ENCODE measurements around the gene TRIP6.
"Not testable (repeated sequence)": the region's sequence is repeated elsewhere in the genome, so short reads cannot be mapped to it uniquely, and the experiment has no call there.

The TRIP6 gene

DNA sequence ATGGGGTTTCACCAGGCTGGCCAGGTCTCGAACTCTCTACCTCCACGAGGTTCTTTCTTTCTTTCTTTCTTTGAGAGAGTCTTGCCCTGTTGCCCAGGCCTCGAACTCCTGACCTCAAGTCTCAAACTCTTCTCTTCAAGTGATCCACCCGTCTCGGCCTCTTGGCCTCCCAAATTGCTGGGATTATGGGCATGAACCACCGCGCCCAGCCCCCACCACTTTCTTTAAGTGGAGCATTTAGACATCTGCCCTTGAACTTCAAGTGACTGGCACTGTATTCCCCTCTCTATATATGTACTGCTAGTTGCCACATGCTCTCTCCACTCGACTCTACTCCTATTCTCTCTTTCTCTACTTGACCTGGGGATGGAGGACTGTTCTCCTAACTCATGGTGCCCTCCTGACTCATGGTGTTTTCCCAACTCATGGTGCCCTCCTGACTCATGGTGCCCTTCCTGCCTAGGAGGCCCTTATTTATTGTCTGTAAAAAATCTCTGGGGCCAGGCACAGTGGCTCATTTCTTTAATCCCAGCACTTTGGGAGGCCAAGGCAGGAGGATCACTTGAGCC lies 47.8 kb downstream of the TRIP6 start:
- TF ChIP-seq, protein P1, sequence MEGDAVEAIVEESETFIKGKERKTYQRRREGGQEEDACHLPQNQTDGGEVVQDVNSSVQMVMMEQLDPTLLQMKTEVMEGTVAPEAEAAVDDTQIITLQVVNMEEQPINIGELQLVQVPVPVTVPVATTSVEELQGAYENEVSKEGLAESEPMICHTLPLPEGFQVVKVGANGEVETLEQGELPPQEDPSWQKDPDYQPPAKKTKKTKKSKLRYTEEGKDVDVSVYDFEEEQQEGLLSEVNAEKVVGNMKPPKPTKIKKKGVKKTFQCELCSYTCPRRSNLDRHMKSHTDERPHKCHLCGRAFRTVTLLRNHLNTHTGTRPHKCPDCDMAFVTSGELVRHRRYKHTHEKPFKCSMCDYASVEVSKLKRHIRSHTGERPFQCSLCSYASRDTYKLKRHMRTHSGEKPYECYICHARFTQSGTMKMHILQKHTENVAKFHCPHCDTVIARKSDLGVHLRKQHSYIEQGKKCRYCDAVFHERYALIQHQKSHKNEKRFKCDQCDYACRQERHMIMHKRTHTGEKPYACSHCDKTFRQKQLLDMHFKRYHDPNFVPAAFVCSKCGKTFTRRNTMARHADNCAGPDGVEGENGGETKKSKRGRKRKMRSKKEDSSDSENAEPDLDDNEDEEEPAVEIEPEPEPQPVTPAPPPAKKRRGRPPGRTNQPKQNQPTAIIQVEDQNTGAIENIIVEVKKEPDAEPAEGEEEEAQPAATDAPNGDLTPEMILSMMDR (IDR thresholded peaks at IDR 0.05; ENCODE audit: low read depth, low read length) = no peak
- H3K36me3 ChIP-seq = no peaks in the 10 kb centered on the region
- no peaks in the 10 kb centered on the region for H3K9me3 ChIP-seq (ENCODE audit: severe bottlenecking)
- no peak for DNase-seq
- H3K4me3 ChIP-seq (ENCODE audit: low read depth, low read length) = no peak overlapping the region
- H3K27ac ChIP-seq = no peak overlapping the region
- peaks cover 36% of the 10 kb centered on the region for H3K27me3 ChIP-seq (ENCODE audit: insufficient read depth, low read depth, severe bottlenecking)

DNA sequence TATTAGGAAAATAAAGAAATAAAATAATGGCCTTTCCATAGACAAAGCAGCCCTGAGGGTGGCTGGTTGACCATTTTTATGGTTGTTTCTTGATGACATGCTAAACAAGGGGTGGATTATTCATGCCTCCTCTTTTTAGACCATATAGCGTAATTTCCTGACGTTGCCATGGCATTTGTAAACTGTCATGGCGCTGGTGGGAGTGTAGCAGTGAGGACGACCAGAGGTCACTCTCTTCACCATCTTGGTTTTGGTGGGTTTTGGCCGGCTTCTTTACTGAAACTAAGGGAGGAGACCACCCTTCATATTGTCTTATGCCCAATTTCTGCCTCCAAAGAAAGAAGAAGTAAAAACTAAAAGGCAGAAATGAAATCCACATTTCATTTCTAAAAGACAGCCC lies 52.1 kb downstream of the TRIP6 start:
- H3K9me3 ChIP-seq (ENCODE audit: severe bottlenecking); H3K36me3 ChIP-seq; H3K4me3 ChIP-seq (ENCODE audit: low read depth, low read length); H3K27ac ChIP-seq; DNase-seq: not testable (repeated sequence)
- H3K27me3 ChIP-seq (ENCODE audit: insufficient read depth, low read depth, severe bottlenecking) = peaks cover 26% of the 10 kb centered on the region

DNA sequence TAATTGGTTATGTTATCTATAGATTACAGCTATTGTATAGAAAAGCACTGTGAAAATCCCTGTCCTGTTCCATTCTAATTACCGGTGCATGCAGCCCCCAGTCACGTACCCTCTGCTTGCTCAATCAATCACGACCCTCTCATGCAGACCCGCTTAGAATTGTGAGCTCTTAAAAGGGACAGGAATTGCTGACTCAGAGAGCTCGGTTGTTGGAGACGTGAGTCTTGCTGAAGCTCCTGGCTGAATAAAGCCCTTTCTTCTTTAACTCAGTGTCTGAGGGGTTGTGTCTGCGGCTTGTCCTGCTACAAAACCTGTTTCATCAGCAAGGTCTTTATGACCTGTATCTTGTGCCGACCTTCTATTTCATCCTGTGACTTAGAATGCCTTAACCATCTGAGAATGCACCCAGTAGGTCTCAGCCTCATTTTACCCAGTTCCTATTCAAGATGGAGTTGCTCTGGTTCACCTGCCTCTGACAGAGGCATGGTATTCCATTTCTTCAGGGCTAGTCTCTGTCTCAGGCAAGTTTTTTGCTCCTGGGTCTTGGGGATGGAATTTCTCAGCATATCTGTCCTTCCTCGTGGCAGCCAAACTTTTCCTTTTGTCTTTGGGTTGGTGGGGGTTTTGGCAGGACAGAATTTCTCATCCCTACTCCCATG lies 52.7 kb downstream of the TRIP6 start:
- H3K27me3 ChIP-seq (ENCODE audit: insufficient read depth, low read depth, severe bottlenecking) = peaks cover 20% of the 10 kb centered on the region
- H3K27ac ChIP-seq; H3K36me3 ChIP-seq; H3K9me3 ChIP-seq (ENCODE audit: severe bottlenecking); H3K4me3 ChIP-seq (ENCODE audit: low read depth, low read length); DNase-seq: not testable (repeated sequence)

DNA sequence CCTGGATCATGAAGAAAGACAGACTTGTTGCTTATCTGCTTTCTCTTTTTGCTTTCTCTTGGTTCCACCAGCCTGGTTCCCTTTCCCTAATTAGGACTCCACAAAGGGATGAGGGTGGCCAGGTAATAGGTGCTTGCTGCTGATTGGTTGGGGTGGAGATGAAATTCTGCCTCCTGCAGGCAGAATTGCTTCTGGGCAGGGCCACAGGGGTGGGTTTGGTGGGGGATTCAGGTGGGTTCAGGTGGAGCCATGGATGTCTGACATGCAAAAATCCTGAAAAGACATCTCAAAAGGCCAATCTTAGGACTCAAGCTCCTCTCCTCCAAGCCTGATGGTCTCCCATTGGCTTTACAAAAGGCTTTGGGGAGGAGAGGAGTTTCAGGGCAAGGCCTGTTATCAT lies 53.9 kb downstream of the TRIP6 start:
- Histone ChIP-seq H3K27ac (no peak overlapping the region), H3K4me3 (ENCODE audit: low read depth, low read length) (no peak overlapping the region), H3K27me3 (ENCODE audit: insufficient read depth, low read depth, severe bottlenecking) (peaks cover 19% of the 10 kb centered on the region), H3K9me3 (ENCODE audit: severe bottlenecking) (no peaks in the 10 kb centered on the region), H3K36me3 (no peaks in the 10 kb centered on the region)
- no peak for DNase-seq
- TF ChIP-seq, protein P1 (IDR thresholded peaks at IDR 0.05; ENCODE audit: low read depth, low read length) = no peak
